Measurements from ENCODE around the gene MYH14. TPM values are rescaled to one million over a fixed set of nuclear protein-coding genes. Genes with fewer than 3 reads are reported as not detected.

Gene MYH14
- total and polyA plus RNA-seq, 2 of the 4 experiments (the other 2 are of a cell fraction): not detected

GRCh38 chr19:50359328-50359818 is 156.0 kb downstream of the MYH14 start:
- no peak overlapping the region for H3K9ac ChIP-seq (ENCODE audit: low read depth, low read length)
- no peak overlapping the region for H3K27ac ChIP-seq (ENCODE audit: insufficient read depth, low read length)
- H3K23ac ChIP-seq (ENCODE audit: low read depth, low read length): no peak overlapping the region
- DNase-seq (no peak), ATAC-seq (ENCODE audit: low read depth) (no peak)
- no peak overlapping the region for H2AK9ac ChIP-seq (replicated peaks; ENCODE audit: low read depth, low read length, poor library complexity)
- no peak overlapping the region for H2BK15ac ChIP-seq (ENCODE audit: low read depth, low read length)
- H2BK120ac ChIP-seq (ENCODE audit: low read depth, low read length): no peak overlapping the region
- 92% methylated on average over 2 of the region's 11 CpGs; no CpG with 5 or more reads in 1 of the 2 experiments for WGBS, 2 experiments (ENCODE audit: extremely low coverage in 2 of 2, insufficient read length in 1 of 2)
- H3K36me3 ChIP-seq (ENCODE audit: control insufficient read depth, insufficient read depth, low read length): no peaks in the 10 kb centered on the region
- no peak overlapping the region for H4K8ac ChIP-seq (ENCODE audit: low read depth in 2 of 2, low read length in 2 of 2)
- ChIA-PET POLR2A (ENCODE audit: unreplicated experiment) (no interaction called here), CTCF (no interaction called here)
- H2BK20ac ChIP-seq (ENCODE audit: low read depth, low read length): no peak overlapping the region
- no TSS peak for BruUV-seq (replicated peaks)
- H2BK5ac ChIP-seq (ENCODE audit: low read depth, low read length, poor library complexity, severe bottlenecking): no peak overlapping the region
- H2AFZ ChIP-seq (replicated peaks; ENCODE audit: low read length, poor library complexity): no peak overlapping the region
- H3K27me3 ChIP-seq (ENCODE audit: control insufficient read depth, insufficient read depth, low read length): peaks cover 8% of the 10 kb centered on the region
- no peak overlapping the region for H2AK5ac ChIP-seq (ENCODE audit: low read depth, low read length)
- no peaks in the 10 kb centered on the region for H3K4me1 ChIP-seq (ENCODE audit: control insufficient read depth, insufficient read depth, low read length)
- intact Hi-C loops (cut with micrococcal nuclease): loop anchor here (10.0 kb wide), 1 partner anchor 655 kb away; the partner anchor contains the start of gene KLK10
- no peak overlapping the region for H3K4ac ChIP-seq (ENCODE audit: low read depth, low read length)
- H4K5ac ChIP-seq (ENCODE audit: low read depth, low read length): no peak overlapping the region
- no peak overlapping the region for H4K91ac ChIP-seq (ENCODE audit: insufficient read depth, low read depth, low read length)
- no peaks in the 10 kb centered on the region for H3K9me1 ChIP-seq (ENCODE audit: insufficient read depth, low read length)
- dilution Hi-C loops (cut with HindIII; ENCODE audit: low sequenced_read_pairs, unreplicated experiment): no loop called here
- in situ Hi-C loops (cut with MboI; ENCODE audit: low sequenced_read_pairs): loop anchor here (10.0 kb wide), 1 partner anchor 425 kb away; no protein-coding TSS in a partner anchor
- TF ChIP-seq RFX5 (IDR thresholded peaks at IDR 0.05; ENCODE audit: low read depth, low read length): no peak
- no peaks in the 10 kb centered on the region for H4K20me1 ChIP-seq (ENCODE audit: insufficient read depth, low read length)
- no peak overlapping the region for H3K14ac ChIP-seq (replicated peaks; ENCODE audit: low read depth, low read length)
- no peak overlapping the region for H3K4me2 ChIP-seq (ENCODE audit: low read depth, low read length)
- no peaks in the 10 kb centered on the region for H3K79me1 ChIP-seq (ENCODE audit: low read depth in 1 of 2, low read length in 2 of 2)
- no peak overlapping the region for H3K56ac ChIP-seq (ENCODE audit: extremely low read depth, insufficient read depth, low read length)
- H3K18ac ChIP-seq (ENCODE audit: low read depth, low read length): no peak overlapping the region
- no peak overlapping the region for H3K4me3 ChIP-seq (ENCODE audit: insufficient read depth, low read depth, low read length)
- no peaks in the 10 kb centered on the region for H3K9me3 ChIP-seq (ENCODE audit: control insufficient read depth, insufficient read depth, low read length)

Small RNAs within 50 kb of the gene (microRNA-seq; reads per million reads assigned to microRNA genes)
- not detected for gene RF00017 (ENCODE audit: insufficient read depth, insufficient read length)

Small RNAs within 50 kb of the gene (small RNA-seq; reads per million reads assigned to genes)
- 0 reads per million in 5 experiments for gene RF00017

Other genes starting within 250 kb of the MYH14 start
- gene SIGLEC11, start 242.4 kb upstream of the MYH14 start, total RNA-seq (2012; rRNA removed): not detected in 2 replicates
- gene SIGLEC11, start 242.4 kb upstream of the MYH14 start, polyA plus RNA-seq (2012; rRNA removed): not detected in 2 replicates
- gene VRK3, start 178.2 kb upstream of the MYH14 start, total RNA-seq (2012; rRNA removed): 20.6 and 28.7 TPM in 2 replicates
- gene VRK3, start 178.2 kb upstream of the MYH14 start, polyA plus RNA-seq (2012; rRNA removed): 27.9 and 35.8 TPM in 2 replicates
- gene ZNF473, start 177.6 kb upstream of the MYH14 start, total RNA-seq (2012; rRNA removed): 10.8 and 13.3 TPM in 2 replicates
- 3.6 and 4.5 TPM in 2 replicates for gene ZNF473, start 177.6 kb upstream of the MYH14 start, polyA plus RNA-seq (2012; rRNA removed)
- gene IZUMO2, start 40.3 kb upstream of the MYH14 start, total RNA-seq (2012; rRNA removed): not detected in 2 replicates
- not detected in 2 replicates for gene IZUMO2, start 40.3 kb upstream of the MYH14 start, polyA plus RNA-seq (2012; rRNA removed)
- gene KCNC3, start 125.8 kb downstream of the MYH14 start, total RNA-seq (2012; rRNA removed): not detected in 2 replicates
- gene KCNC3, start 125.8 kb downstream of the MYH14 start, polyA plus RNA-seq (2012; rRNA removed): 0.07 and 0.13 TPM in 2 replicates
- gene NAPSA, start 162.0 kb downstream of the MYH14 start, total RNA-seq (2012; rRNA removed): not detected in 2 replicates
- 0.24 and 0.39 TPM in 2 replicates for gene NAPSA, start 162.0 kb downstream of the MYH14 start, polyA plus RNA-seq (2012; rRNA removed)
- 34.7 and 37.8 TPM in 2 replicates for gene NR1H2, start 172.8 kb downstream of the MYH14 start, total RNA-seq (2012; rRNA removed)
- 48.4 and 51.5 TPM in 2 replicates for gene NR1H2, start 172.8 kb downstream of the MYH14 start, polyA plus RNA-seq (2012; rRNA removed)
- 13.1 and 13.8 TPM in 2 replicates for gene POLD1, start 180.7 kb downstream of the MYH14 start, total RNA-seq (2012; rRNA removed)
- 28.9 and 40.2 TPM in 2 replicates for gene POLD1, start 180.7 kb downstream of the MYH14 start, polyA plus RNA-seq (2012; rRNA removed)
- gene SPIB, start 215.3 kb downstream of the MYH14 start, total RNA-seq (2012; rRNA removed): not detected in 2 replicates
- not detected in 2 replicates for gene SPIB, start 215.3 kb downstream of the MYH14 start, polyA plus RNA-seq (2012; rRNA removed)
- not detected in 2 replicates for gene MYBPC2, start 229.3 kb downstream of the MYH14 start, total RNA-seq (2012; rRNA removed)
- not detected in 2 replicates for gene MYBPC2, start 229.3 kb downstream of the MYH14 start, polyA plus RNA-seq (2012; rRNA removed)

Data from IMR-90 (cell line).